Esophagus (tissue), 2 donors: Measurements from ENCODE around the gene RBBP8NL. TPM values are rescaled to one million over a fixed set of nuclear protein-coding genes. Genes with fewer than 3 reads are reported as not detected.

Experiments
- H3K27ac ChIP-seq, 2 donors: one replicate each; pipeline ENCODE4 v1.5.1; 2013; ENCODE audit warnings: low read depth in 2 of 2, mild to moderate bottlenecking in 2 of 2, inconsistent platforms in 1 of 2, low read length in 1 of 2, moderate library complexity in 1 of 2
- H3K27me3 ChIP-seq, 2 donors: one replicate each; pipeline ENCODE4 v1.6.1; 2013; ENCODE audit warnings: low read length in 2 of 2, control low read depth in 1 of 2, mild to moderate bottlenecking in 1 of 2; ENCODE audit not compliant: insufficient read depth in 2 of 2, control insufficient read depth in 1 of 2
- H3K36me3 ChIP-seq, 2 donors: one replicate each; pipeline ENCODE4 v1.6.1; 2013; ENCODE audit warnings: low read length in 1 of 2; ENCODE audit not compliant: control insufficient read depth in 2 of 2, insufficient read depth in 2 of 2
- H3K4me1 ChIP-seq, 2 donors: one replicate each; pipeline ENCODE4 v1.6.1; 2013; ENCODE audit warnings: low read length in 1 of 2; ENCODE audit not compliant: control insufficient read depth in 2 of 2, insufficient read depth in 2 of 2
- H3K4me3 ChIP-seq, 2 donors: one replicate each; pipeline ENCODE4 v1.5.1; 2013; ENCODE audit warnings: low read length in 2 of 2, mild to moderate bottlenecking in 2 of 2, low read depth in 1 of 2, moderate library complexity in 1 of 2
- H3K9me3 ChIP-seq, 2 donors: one replicate each; pipeline ENCODE4 v1.6.1; 2013; ENCODE audit warnings: mild to moderate bottlenecking in 2 of 2, low read depth in 1 of 2, low read length in 1 of 2, moderate library complexity in 1 of 2; ENCODE audit not compliant: control insufficient read depth in 2 of 2, insufficient read depth in 1 of 2
- WGBS, 2 donors: extraction: QIAGEN DNeasy Blood & Tissue Kit; methylation state at CpG; one replicate each; pipeline ENCODE4 v1.1.7; 2013; 5-methylcytosine and 5-hydroxymethylcytosine counted together
- polyA plus RNA-seq, 2 donors: library from polyadenylated mRNA; stranded (reverse); fragments of 200-250 nt; gene quantifications; one replicate each; pipeline ENCODE4 v1.2.3, GENCODE V29; 2013
- donor health status: healthy with polysubstance abuse.
- donor health status: Bipolar disorder and iron deficiency.

RBBP8NL gene
- polyA plus RNA-seq, 2 donors: 4.0 to 16.8 TPM

DNA sequence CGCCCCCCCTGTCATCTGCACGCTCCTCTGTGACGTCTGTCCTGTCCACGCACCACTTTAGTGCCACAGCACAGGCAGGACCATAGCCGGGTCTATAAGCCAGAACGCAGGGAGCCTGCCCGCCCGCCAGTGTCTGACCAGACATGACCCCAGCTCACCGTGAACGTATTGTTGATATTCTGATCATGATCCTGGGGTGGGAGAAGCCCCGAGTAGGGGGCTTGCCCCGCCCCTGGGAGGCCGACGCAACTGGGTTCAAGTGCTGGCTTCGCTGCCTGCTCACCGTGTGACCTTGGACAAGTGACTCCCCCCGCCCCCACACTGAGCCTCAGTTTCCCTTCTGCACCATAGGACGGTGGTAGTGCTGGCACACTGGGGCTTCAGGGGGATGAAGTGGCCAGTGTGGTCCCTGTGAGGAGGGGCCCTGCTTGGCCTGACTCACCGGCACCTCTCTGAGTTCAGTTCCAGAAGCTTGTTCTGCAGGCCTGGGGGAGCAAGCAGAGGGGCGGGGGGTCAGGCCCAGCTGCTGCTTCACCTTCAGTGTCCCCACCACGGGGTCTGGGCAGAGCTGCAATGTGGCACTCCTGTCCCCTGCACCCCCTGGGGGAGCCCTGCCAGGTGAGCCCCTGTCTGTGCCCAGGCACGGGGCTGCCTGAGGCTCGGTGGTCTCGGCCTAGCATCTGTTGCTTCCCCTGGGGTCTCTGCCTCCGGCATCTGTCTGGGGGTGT is 9.2 kb downstream of the RBBP8NL start:
- H3K4me1 ChIP-seq: peaks cover 0 to 8% of the 10 kb centered on the region in 2 donors
- H3K9me3 ChIP-seq: peaks cover 0 to 11% of the 10 kb centered on the region in 2 donors
- no peaks in the 10 kb centered on the region for H3K27me3 ChIP-seq
- H3K36me3 ChIP-seq: peaks cover 0 to 15% of the 10 kb centered on the region in 2 donors
- WGBS, 2 donors: 77 to 78% methylated on average over 25 of the region's 25 CpGs
- H3K27ac ChIP-seq: no peak overlapping the region
- H3K4me3 ChIP-seq: no peak overlapping the region

DNA sequence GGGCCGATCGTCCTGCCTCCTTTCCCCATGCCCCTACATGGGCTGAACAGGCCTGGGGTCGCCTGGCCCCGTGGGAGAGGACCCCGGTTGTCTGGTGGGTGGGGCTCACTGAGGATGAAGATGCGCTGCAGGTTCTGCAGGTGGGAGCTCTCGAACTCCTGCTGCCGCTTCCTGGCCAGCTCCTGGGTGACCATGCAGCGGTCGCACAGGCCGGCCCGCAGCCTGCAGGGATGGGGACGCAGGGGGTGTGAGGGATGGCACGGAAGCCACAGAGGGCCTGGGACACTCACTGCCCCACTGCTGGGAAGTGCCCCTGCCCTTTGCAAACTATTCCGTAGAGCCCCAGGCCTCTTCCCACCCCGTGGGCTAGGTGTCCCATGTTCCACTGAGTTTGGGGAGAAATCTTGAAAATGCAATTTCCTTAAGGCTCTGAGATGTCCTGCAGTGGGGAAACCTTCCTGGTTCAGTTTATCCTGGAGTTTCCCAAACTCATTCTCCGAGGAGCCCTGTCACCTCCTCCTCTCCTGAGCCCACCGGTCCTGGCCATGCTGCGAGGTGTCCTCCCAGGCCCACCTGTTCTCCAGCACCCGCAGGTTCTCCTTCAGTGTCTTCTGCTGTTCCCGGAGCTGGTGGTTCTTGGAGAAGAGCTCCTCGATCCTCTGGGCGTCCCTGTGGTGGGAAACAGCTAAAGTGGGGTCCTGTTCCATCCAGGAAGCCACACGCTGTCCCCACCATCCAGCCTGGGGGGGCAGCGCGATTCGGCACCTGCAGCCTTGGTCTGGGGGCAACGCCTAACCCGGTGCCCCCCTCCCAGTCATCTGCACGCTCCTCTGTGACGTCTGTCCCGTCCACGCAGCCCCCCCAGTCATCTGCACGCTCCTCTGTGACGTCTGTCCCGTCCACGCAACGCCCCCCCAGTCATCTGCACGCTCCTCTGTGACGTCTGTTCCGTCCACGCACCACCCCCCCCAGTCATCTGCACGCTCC is 10.4 kb downstream of the RBBP8NL start:
- WGBS, 2 donors: 85 to 88% methylated on average over 43 of the region's 43 CpGs
- Histone ChIP-seq H3K9me3 (peaks cover 0 to 10% of the 10 kb centered on the region in 2 donors), H3K27ac (no peak overlapping the region), H3K36me3 (peaks cover 0 to 15% of the 10 kb centered on the region in 2 donors), H3K4me3 (no peak overlapping the region), H3K27me3 (no peaks in the 10 kb centered on the region), H3K4me1 (peaks cover 0 to 8% of the 10 kb centered on the region in 2 donors)

DNA sequence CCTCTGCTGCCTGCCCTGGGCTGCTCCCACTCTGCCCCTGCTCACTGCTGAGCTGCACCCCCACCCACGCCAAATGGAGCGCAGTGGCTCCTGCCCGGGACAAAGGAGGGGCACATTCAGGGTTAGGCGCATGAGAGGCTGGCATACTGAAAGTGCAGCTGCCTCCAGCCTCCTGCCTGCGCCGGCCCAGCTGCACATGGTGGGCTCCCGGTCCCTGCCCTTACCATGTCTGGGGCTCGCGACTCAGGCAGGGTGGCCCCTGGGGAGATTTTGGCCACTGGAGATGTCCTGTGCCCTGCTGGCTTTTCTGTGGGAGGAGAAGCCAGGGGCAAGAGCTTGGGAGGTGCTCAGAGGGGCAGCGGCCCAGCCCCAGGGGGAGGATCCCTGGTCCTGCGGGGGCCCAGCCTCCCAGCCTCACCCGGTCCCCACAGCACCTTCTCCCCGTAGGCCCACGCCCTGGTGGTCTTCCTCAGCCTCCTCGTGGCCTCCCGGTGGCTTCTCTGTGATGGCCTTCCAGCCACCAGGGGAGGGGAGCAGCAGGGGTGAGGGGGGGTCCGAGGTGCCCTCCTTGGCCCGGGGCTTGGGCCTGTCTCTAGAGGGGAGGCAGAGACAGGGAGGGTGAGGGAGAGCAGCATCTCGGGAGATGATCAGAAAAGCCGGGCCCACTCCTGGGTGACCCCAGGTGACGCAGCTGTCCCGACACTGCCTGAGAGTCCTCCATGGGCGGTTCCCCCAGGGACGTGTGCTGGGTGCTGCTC is 11.8 kb downstream of the RBBP8NL start:
- H3K4me3 ChIP-seq: no peak overlapping the region
- peaks cover 0 to 4% of the 10 kb centered on the region in 2 donors for H3K9me3 ChIP-seq
- no peaks in the 10 kb centered on the region for H3K27me3 ChIP-seq
- peaks cover 0 to 8% of the 10 kb centered on the region in 2 donors for H3K36me3 ChIP-seq
- H3K4me1 ChIP-seq: peaks cover 0 to under 1% of the 10 kb centered on the region in 2 donors
- H3K27ac ChIP-seq: no peak overlapping the region
- WGBS, 2 donors: 82 to 83% methylated on average over 23 to 24 of the region's 24 CpGs

DNA sequence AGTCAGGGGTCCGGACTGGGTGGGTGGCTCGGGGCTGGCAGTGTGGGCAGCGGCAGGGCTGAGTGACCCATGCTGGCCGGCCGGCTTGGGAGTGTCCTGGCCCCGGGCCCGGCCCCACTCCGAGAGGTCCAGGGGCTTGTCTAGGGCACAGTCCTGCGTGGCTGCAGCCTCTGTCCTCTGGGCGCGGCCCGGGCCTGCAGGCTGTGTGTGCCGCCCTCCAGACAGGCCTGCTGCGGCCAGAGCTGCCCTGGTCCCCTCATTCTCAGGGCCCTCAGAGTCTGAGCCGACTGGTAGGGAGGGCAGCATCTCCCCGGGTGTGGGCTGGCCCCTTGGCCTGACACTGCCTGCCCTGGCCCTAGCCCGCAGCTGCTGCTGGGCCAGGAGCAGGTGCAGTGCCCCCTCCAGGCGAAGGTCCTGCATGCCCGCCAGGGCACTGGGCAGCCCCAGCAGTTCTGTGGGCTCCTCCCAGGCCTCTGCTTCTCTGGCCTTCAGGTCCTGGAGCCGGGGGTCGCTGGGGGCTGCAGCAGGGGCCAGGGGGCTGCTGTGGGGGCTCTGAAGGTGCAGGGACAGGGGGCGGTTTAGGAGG is 13.3 kb downstream of the RBBP8NL start:
- peaks cover 5 to 7% of the 10 kb centered on the region in 2 donors for H3K4me1 ChIP-seq
- no peaks in the 10 kb centered on the region for H3K27me3 ChIP-seq
- no peak overlapping the region for H3K4me3 ChIP-seq
- WGBS, 2 donors: 84% methylated on average over 22 of the region's 22 CpGs
- H3K36me3 ChIP-seq: peaks cover 0 to 4% of the 10 kb centered on the region in 2 donors
- peaks cover 0 to 4% of the 10 kb centered on the region in 2 donors for H3K9me3 ChIP-seq
- H3K27ac ChIP-seq: no peak overlapping the region

DNA sequence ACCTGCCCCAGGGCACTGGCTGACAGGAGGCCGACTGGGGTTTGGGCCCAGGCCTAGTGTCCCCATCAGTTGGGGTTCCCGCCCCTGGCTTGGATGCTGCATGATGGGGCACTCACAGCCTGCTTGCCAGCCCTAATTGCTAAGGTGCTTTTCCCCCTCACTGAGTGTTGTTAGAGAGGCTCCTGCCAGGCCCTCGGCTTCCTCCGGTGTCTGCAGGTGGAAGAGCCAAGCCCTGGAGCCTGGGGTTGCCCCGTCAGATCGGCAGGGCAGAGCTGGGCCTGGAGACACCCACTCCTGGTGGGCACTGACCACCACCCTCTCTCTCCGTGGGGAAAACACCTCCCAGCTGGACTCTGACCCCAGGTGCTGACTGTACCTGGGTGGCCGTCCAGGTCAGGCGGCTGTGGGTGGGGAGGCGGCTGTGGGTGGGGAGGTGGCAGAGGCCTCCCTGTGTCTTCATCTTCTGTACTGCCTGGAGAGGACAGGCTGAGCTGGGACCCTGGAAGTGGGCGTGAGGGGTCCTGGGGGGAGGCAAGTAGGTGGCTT is 14.2 kb downstream of the RBBP8NL start:
- no peak overlapping the region for H3K27ac ChIP-seq
- H3K36me3 ChIP-seq: peaks cover 0 to 4% of the 10 kb centered on the region in 2 donors
- 77 to 81% methylated on average over 11 of the region's 11 CpGs for WGBS, 2 donors
- H3K27me3 ChIP-seq: no peaks in the 10 kb centered on the region
- no peak overlapping the region for H3K4me3 ChIP-seq
- H3K9me3 ChIP-seq: peaks cover 0 to 4% of the 10 kb centered on the region in 2 donors
- peaks cover 5 to 7% of the 10 kb centered on the region in 2 donors for H3K4me1 ChIP-seq

DNA sequence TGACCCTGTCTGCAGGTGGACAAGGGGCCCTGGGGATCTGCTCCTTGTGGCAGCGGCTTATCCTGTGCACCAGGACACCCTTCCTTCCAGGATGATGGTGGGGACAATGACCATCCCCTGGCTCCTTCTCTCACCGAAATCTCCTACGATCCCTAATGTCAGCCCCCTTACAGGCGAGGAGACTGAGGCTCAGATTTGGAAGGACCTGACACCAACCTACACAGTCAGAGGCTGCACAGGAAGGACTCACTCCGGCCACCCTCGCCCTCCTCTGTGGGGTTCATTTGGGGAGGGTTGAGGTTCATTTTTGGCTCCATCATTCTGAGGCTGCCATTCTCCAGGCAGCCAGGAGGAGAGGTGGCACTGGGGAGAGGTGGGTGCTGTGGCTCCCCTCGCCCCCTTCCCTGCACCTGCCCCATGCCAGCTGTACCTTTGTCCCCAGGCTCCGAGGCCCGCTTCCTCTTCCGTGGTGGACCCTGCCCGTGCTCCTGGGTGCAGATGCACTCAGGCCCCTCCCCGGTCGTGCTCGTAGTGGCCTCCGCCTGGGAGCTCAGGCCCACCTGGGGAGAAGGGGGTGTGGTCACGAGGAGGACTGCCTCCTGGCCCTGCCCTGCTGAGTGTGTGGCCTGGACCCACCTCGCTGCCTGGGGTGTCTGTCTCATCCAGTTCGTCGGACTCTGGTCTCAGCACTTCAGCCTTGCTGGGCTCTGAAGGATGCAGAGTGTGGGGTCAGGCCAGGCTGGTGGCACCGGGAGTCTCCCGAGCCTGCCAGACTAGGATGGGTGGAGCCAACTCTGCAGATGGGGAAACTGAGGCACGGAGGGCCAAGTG is 14.9 kb downstream of the RBBP8NL start:
- Histone ChIP-seq H3K4me3 (no peak overlapping the region), H3K27me3 (no peaks in the 10 kb centered on the region), H3K27ac (no peak overlapping the region), H3K9me3 (peaks cover 0 to 4% of the 10 kb centered on the region in 2 donors), H3K36me3 (peaks cover 0 to 4% of the 10 kb centered on the region in 2 donors), H3K4me1 (peaks cover 6 to 14% of the 10 kb centered on the region in 2 donors)
- WGBS, 2 donors: 69 to 75% methylated on average over 20 to 22 of the region's 22 CpGs

DNA sequence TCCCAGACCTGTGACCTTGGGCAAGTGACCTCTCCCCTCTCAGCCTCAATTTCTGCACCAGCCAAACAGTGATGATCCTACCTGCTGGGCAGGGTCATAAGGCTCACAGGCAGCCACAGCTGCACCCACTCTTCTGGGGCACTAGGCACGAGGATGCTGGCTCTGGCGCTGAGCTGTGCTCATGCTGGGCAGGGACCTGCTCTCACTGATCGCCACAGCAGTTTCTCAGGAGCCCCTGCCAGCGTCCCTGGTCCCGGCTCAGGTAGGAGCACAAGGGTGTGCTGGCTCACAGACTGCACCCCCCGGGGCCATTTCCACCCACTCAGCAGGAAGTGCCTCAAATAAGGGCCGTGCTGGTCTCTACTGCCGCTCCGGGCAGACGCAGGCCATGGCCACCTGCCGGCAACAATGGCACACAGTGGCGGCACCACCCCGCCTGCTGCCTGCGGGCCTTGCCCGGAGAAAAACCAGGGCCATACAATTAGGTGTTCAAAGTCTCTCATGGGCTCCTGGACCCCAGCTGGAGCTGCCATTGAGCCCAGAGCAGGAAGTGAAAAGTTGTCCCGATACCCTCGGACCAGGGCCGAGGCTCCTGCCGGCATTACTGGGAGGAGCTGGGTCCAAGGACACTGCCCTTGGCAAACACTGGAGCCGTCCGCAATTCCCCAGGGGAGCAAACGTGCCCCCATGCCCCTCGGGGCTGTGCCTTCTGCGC is 15.7 kb downstream of the RBBP8NL start:
- H3K27ac ChIP-seq: no peak overlapping the region
- no peaks in the 10 kb centered on the region for H3K36me3 ChIP-seq
- H3K27me3 ChIP-seq: no peaks in the 10 kb centered on the region
- H3K4me3 ChIP-seq: no peak overlapping the region
- WGBS, 2 donors: 61 to 70% methylated on average over 24 of the region's 24 CpGs
- peaks cover 8 to 15% of the 10 kb centered on the region in 2 donors for H3K4me1 ChIP-seq
- no peaks in the 10 kb centered on the region for H3K9me3 ChIP-seq
